ENCODE measurements around the gene PTBP1. TPM values are rescaled to one million over a fixed set of nuclear protein-coding genes. Genes with fewer than 3 reads are reported as not detected.

The PTBP1 gene
- total RNA-seq, 1 experiment from 2014 or later, result 515 TPM

GRCh38 chr19:855142-855541 lies 57.9 kb downstream of the PTBP1 start:
- BruUV-seq (replicated peaks), result no TSS peak
- H3K27me3 ChIP-seq (ENCODE audit: control insufficient read depth, insufficient read depth, low read length), result no peaks in the 10 kb centered on the region
- DNase-seq (ENCODE audit: low read depth, low spot score), result no peak
- no peaks in the 10 kb centered on the region for H3K9me3 ChIP-seq (ENCODE audit: control insufficient read depth, insufficient read depth, low read depth, low read length)
- ATAC-seq, result no peak
- TF ChIP-seq SIN3A (IDR thresholded peaks at IDR 0.05; ENCODE audit: borderline replicate concordance, insufficient read depth, low read depth, low read length), result no peak
- no peak for TF ChIP-seq TCF7L2 (IDR thresholded peaks at IDR 0.05; ENCODE audit: low read depth, low read length)
- no peak for TF ChIP-seq POLR2AphosphoS5 (IDR thresholded peaks at IDR 0.05; ENCODE audit: low read depth, low read length)
- no peaks in the 10 kb centered on the region for H3K36me3 ChIP-seq (ENCODE audit: control insufficient read depth, insufficient read depth, low read length)
- CTCF ChIA-PET, result no interaction called here
- POLR2A ChIA-PET, result no interaction called here
- H3K27ac ChIP-seq (ENCODE audit: low read length), result no peak overlapping the region
- no peak overlapping the region for H3K4me3 ChIP-seq (ENCODE audit: low read depth in 2 of 2, low read length in 2 of 2)
- in situ Hi-C loops (cut with HindIII; ENCODE audit: low pct_unique_long_range_greater_than_20kb, low sequenced_read_pairs), result no loop called here
- intact Hi-C loops (cut with micrococcal nuclease; ENCODE audit: unreplicated experiment), result loop anchor here (5.0 kb wide), 1 partner anchor 142 kb away; no protein-coding TSS in a partner anchor
- peaks cover 13% of the 10 kb centered on the region for H3K4me1 ChIP-seq (ENCODE audit: control insufficient read depth, insufficient read depth, low read length)

GRCh38 chr19:855566-856120 lies 58.4 kb downstream of the PTBP1 start:
- ATAC-seq, result no peak
- no peak overlapping the region for H3K4me3 ChIP-seq (ENCODE audit: low read depth in 2 of 2, low read length in 2 of 2)
- TF ChIP-seq CTCF (IDR thresholded peaks at IDR 0.05), result no peak
- no peak for TF ChIP-seq REST (IDR thresholded peaks at IDR 0.05; ENCODE audit: insufficient read depth in 1 of 2, low read depth in 2 of 2, low read length in 1 of 2)
- TF ChIP-seq SIN3A (IDR thresholded peaks at IDR 0.05; ENCODE audit: borderline replicate concordance, insufficient read depth, low read depth, low read length), result no peak
- TF ChIP-seq POLR2AphosphoS5 (IDR thresholded peaks at IDR 0.05; ENCODE audit: low read depth, low read length), result no peak
- TF ChIP-seq TCF7L2 (IDR thresholded peaks at IDR 0.05; ENCODE audit: low read depth, low read length), result no peak
- POLR2A ChIA-PET, result no interaction called here
- no peak overlapping the region for H3K27ac ChIP-seq (ENCODE audit: low read length)
- no peaks in the 10 kb centered on the region for H3K9me3 ChIP-seq (ENCODE audit: control insufficient read depth, insufficient read depth, low read depth, low read length)
- DNase-seq (ENCODE audit: low read depth, low spot score), result no peak
- no peaks in the 10 kb centered on the region for H3K27me3 ChIP-seq (ENCODE audit: control insufficient read depth, insufficient read depth, low read length)
- intact Hi-C loops (cut with micrococcal nuclease; ENCODE audit: unreplicated experiment), result loop anchor here (5.0 kb wide), 1 partner anchor 142 kb away; no protein-coding TSS in a partner anchor
- peaks cover 13% of the 10 kb centered on the region for H3K4me1 ChIP-seq (ENCODE audit: control insufficient read depth, insufficient read depth, low read length)
- in situ Hi-C loops (cut with HindIII; ENCODE audit: low pct_unique_long_range_greater_than_20kb, low sequenced_read_pairs), result no loop called here
- BruUV-seq (replicated peaks), result no TSS peak
- no peaks in the 10 kb centered on the region for H3K36me3 ChIP-seq (ENCODE audit: control insufficient read depth, insufficient read depth, low read length)
- CTCF ChIA-PET, result no interaction called here

- intact Hi-C loops (cut with micrococcal nuclease; ENCODE audit: unreplicated experiment), result loop anchor here (5.0 kb wide), 1 partner anchor 139 kb away; no protein-coding TSS in a partner anchor
- BruUV-seq (replicated peaks), result no TSS peak
- ATAC-seq (no peak), DNase-seq (ENCODE audit: low read depth, low spot score) (no peak)
- in situ Hi-C loops (cut with HindIII; ENCODE audit: low pct_unique_long_range_greater_than_20kb, low sequenced_read_pairs), result no loop called here
- Histone ChIP-seq H3K27ac (ENCODE audit: low read length) (no peak overlapping the region), H3K4me3 (ENCODE audit: low read depth in 2 of 2, low read length in 2 of 2) (no peak overlapping the region), H3K27me3 (ENCODE audit: control insufficient read depth, insufficient read depth, low read length) (no peaks in the 10 kb centered on the region), H3K36me3 (ENCODE audit: control insufficient read depth, insufficient read depth, low read length) (no peaks in the 10 kb centered on the region), H3K4me1 (ENCODE audit: control insufficient read depth, insufficient read depth, low read length) (peaks cover 7% of the 10 kb centered on the region), H3K9me3 (ENCODE audit: control insufficient read depth, insufficient read depth, low read depth, low read length) (no peaks in the 10 kb centered on the region)
- TF ChIP-seq POLR2AphosphoS5 (IDR thresholded peaks at IDR 0.05; ENCODE audit: low read depth, low read length), result no peak
- TF ChIP-seq TCF7L2 (IDR thresholded peaks at IDR 0.05; ENCODE audit: low read depth, low read length), result no peak
- TF ChIP-seq SIN3A (IDR thresholded peaks at IDR 0.05; ENCODE audit: borderline replicate concordance, insufficient read depth, low read depth, low read length), result no peak
- no peak for TF ChIP-seq CTCF (IDR thresholded peaks at IDR 0.05)
- TF ChIP-seq REST (IDR thresholded peaks at IDR 0.05; ENCODE audit: insufficient read depth in 1 of 2, low read depth in 2 of 2, low read length in 1 of 2), result no peak
- ChIA-PET POLR2A (no interaction called here), CTCF (interaction anchor here (0.6 to 0.7 kb wide), 2 partner anchors 15 to 71 kb away, joined by 3 read pairs; no protein-coding TSS in a partner anchor)
Observed at GRCh38 chr19:858284-858683, 61.0 kb downstream of the PTBP1 start.

All from Panc1 (cell line).